ENCODE measurements around the gene SLC35B2.

The SLC35B2 gene

GRCh38 chr6:44222486-44223318 lies 34.6 kb downstream of the SLC35B2 start:
- in situ Hi-C loops (cut with MboI; ENCODE audit: low sequenced_read_pairs), result no loop called here

GRCh38 chr6:44221961-44222335 lies 35.4 kb downstream of the SLC35B2 start:
- in situ Hi-C loops (cut with MboI; ENCODE audit: low sequenced_read_pairs), result no loop called here

- in situ Hi-C loops (cut with MboI; ENCODE audit: low sequenced_read_pairs), result no loop called here
These were observed 35.9 kb downstream of the SLC35B2 start for GRCh38 chr6:44221291-44221960.

DNA sequence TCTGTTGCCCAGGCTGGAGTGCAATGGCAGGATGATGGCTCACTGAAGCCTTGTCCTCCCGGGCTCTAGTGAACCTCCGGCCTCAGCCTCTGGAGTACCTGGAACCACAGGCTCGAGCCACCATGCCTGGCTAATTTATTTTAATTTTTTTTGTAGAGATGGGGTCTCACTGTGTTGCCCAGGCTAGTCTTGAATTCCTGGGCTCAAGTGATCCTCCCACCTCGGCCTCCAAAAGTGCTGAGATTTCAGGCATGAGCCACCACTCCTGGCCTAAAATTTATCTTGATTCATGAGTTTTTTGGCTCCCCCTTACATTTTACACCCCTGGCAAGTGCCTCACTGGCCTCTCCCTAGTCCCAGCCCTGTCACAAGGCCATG lies 36.4 kb downstream of the SLC35B2 start:
- in situ Hi-C loops (cut with MboI; ENCODE audit: low sequenced_read_pairs), result no loop called here

DNA sequence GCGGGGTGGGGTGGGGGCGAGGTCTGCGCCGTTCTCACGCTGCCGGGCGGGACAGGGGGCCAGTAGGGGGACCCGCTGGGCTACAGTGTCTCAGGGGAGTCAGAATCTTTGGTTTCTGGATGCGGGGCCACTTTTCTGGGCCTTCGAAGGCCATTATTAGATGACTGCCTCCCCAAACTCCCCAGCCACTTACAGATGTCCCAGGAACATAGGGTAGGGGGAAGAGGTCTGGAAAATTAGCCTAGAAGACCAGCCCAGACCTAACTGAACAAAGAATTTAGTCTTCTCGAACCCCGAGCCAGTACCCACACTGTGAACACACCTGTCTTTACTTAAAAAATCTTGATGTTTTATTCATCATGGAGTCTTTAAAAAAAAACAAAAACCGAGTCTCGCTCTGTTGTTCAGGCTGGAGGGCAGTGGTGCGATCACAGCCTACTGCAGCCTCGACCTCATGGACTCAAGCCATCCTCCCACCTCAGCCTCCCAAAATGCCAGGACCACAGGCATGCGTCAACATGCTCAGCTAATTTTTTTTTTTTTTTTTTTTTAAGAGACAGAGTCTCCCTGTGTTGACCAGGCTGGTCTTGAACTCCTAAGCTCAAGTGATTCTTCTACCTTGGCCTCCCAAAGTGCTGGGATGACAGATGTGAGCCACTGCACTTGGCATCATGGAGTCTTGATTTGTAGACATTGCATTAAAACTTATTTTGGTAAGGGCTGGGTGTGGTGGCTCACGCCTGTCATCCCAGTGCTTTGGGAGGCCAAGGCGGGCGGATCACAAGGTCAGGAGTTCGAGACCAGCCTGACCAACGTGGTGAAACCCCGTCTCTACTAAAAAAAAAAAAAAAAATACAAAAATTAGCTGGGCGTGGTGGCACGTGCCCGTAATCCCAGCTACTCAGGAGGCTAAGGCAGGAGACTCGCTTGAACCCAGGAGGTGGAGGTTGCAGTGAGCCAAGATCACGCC lies 37.2 kb downstream of the SLC35B2 start:
- in situ Hi-C loops (cut with MboI; ENCODE audit: low sequenced_read_pairs), result no loop called here

GRCh38 chr6:44219053-44219814 lies 38.1 kb downstream of the SLC35B2 start:
- in situ Hi-C loops (cut with MboI; ENCODE audit: low sequenced_read_pairs), result no loop called here

DNA sequence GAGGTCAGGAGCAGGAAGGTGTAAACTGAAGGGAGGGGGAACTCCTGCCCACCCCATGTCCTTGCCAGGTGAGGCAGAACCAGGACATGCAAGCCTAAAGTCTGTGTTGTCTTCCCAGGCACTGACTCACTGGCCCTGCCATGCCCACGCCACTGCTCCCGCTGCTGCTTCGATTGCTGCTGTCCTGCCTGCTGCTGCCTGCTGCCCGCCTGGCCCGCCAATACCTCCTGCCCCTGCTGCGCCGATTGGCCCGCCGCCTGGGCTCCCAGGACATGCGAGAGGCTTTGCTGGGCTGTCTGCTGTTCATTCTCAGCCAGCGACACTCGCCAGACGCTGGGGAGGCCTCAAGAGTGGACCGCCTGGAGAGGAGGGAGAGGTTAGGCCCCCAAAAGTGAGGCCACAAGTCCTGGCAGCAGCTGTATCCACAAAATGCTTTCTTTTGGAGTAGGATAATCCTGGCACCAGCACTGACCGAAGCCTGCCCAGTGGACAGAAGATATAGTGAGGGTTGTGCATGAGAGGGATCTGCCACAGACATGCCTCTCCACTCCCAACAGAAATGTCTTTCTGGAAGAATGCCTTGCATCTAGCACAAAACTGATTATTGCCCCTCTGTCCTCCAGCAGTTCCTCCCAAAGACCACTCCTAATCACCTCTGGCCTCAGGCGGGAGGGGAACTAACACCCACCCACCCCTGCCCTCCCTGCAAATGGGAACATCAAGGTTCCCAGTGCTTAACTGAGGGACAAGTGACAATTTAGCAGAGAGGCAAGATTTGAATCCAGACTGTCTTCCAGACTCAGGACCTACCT lies 39.8 kb downstream of the SLC35B2 start:
- in situ Hi-C loops (cut with MboI; ENCODE audit: low sequenced_read_pairs), result no loop called here

- in situ Hi-C loops (cut with MboI; ENCODE audit: low sequenced_read_pairs), result no loop called here
These were observed 40.5 kb downstream of the SLC35B2 start, which contains the start of gene MYMX for GRCh38 chr6:44216677-44217331. Gene MYMX (plus strand): TSS chr6:44216926. CDS start chr6:44217472, 546 bp downstream.

GRCh38 chr6:44214307-44214706 lies 43.0 kb downstream of the SLC35B2 start:
- in situ Hi-C loops (cut with MboI; ENCODE audit: low sequenced_read_pairs), result no loop called here

DNA sequence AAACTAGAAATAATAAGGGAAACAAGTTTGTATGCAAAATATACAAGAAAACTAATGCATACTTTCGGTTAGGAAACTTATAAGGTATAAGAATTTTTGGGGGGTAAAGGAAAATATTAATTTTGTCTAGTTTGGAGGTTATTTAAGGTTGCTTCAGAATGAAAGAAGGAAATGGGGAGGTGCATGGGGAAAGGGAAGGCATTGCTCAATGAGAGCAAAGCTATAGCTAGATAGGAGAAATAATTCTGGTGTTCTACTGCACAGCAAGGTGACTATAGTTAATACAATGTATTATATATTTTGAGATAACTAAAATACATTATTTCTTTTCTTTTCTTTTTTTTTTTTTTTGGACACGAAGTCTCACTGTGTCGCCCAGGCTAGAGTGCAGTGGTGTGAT lies 46.0 kb downstream of the SLC35B2 start:
- in situ Hi-C loops (cut with MboI; ENCODE audit: low sequenced_read_pairs), result no loop called here

DNA sequence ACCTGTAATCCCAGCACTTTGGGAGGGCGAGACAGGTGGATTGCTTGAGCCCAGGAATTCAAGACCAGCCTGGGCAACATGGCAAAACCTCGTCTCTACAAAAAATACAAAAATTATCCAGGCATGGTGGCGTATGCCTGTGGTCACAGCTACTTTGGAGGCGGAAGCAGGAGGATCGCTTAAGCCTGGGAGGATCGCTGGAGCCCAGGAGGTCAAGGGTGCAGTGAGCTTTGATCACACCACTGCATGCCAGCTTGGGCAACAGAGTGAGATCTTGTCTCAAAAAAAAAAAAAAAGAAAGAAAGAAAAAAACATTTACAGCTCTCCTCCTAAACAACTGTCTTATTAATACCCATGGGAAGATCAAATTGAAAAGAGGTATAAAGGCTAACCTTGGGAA lies 49.4 kb downstream of the SLC35B2 start:
- in situ Hi-C loops (cut with MboI; ENCODE audit: low sequenced_read_pairs), result no loop called here

Measured in hTERT RPE-1 (cell line).